GM12874 (cell line): Measurements from ENCODE around the gene CIT.

Experiments used
- TF ChIP-seq, protein P1 (sequence below): IDR thresholded peaks from 2 replicates; pipeline ENCODE4 v1.5.1; 2011; ENCODE audit warnings: low read depth, mild to moderate bottlenecking, control low read depth, low read length, moderate library complexity; ENCODE audit not compliant: insufficient read depth

Gene CIT

DNA sequence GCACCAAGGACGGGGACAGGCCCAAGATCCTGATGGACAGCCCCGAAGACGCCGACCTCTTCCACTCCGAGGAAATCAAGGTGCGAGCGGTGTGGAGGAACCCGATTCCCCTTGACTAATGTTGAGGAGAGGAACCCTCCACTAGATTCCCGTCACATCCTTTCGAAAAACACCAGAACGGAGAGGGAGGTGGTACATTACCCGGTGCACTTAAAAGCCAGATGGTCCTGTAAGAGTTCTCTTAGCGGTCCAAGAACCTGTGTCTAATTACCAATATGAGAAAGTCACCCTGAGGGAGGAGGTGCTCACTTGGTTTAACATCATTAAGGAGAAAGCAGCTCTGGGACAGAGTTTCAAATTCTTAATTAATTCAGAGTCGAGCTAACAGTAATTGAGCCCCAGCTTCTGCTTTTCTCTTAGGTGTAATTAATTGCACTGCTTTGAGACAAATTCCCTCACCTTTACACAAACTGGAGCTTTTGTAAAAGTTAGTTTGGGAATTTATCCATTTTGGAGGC, 208.7 kb downstream of the CIT start:
- TF ChIP-seq, protein P1, sequence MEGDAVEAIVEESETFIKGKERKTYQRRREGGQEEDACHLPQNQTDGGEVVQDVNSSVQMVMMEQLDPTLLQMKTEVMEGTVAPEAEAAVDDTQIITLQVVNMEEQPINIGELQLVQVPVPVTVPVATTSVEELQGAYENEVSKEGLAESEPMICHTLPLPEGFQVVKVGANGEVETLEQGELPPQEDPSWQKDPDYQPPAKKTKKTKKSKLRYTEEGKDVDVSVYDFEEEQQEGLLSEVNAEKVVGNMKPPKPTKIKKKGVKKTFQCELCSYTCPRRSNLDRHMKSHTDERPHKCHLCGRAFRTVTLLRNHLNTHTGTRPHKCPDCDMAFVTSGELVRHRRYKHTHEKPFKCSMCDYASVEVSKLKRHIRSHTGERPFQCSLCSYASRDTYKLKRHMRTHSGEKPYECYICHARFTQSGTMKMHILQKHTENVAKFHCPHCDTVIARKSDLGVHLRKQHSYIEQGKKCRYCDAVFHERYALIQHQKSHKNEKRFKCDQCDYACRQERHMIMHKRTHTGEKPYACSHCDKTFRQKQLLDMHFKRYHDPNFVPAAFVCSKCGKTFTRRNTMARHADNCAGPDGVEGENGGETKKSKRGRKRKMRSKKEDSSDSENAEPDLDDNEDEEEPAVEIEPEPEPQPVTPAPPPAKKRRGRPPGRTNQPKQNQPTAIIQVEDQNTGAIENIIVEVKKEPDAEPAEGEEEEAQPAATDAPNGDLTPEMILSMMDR: no peak

DNA sequence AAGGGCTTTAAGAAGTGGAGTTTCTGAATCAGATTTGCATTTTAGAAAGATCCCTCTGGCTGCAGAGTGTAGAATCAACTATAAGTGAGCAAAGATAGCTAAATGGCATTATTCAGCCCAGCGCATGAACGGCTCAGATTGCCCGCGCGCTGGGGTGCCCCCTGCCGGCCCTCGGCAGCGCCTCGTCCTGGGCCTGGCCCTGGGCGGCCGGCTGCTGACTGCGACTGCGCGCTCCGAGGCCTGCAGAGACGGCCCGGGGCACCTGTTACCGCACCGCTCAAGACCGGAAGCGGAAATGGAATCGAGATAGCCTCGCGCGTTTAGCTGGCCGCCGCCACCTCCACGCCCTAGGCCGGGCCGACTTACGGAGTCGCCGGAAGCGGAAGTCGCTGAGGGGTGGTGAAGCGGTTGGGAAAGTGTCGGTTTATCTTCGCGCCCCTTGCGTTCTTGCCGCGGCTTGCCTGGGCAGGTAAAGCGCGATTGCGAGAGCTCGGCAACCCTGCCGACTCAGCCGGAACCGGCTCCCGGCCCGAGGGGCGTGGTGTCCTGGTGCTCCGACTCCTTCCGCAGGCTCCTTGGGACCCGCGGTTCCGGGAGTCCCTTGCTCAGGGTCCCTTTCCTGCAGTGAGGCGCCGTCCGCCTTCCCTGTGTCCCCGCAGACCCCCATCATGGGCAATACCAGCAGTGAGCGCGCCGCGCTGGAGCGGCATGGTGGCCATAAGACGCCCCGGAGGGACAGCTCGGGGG, 209.4 kb downstream of the CIT start, which contains the start of gene PRKAB1:
TSS of gene PRKAB1 (plus strand) at position 557 of the 747 bp plus-strand sequence. CDS start at position 669, 112 bp downstream.
- TF ChIP-seq, protein P1: peak; percentile 90

DNA sequence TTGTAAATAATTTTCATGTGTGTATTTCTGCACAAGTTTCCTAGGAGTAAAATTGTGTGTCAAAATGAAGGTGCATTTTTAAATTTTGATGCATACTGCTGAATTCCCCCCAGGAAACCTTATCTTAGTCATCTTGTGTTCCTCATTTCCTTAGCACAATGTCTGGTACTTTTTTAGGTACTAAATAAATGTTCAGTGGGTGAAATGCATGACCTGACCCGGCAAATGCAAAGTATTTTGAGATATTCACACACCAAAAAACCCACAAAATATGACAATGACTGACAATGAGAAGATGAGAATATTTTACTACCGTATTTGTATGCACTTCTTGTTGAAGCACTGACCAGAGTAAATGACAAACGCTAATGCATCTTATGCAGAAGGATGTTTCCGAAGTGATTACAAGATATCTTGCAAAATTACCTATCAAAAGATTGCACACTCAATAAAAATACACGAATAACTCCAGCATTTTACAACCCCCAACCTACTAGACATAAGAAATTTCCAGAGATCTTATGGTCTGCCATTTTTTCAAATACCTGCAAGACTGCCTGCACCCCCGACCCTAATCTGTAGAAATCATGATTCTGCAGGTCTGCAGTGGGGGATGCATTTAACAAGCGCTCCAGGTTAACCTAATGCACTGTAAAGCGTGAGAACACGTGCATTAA, 210.1 kb downstream of the CIT start:
- TF ChIP-seq, protein P1: no peak

DNA sequence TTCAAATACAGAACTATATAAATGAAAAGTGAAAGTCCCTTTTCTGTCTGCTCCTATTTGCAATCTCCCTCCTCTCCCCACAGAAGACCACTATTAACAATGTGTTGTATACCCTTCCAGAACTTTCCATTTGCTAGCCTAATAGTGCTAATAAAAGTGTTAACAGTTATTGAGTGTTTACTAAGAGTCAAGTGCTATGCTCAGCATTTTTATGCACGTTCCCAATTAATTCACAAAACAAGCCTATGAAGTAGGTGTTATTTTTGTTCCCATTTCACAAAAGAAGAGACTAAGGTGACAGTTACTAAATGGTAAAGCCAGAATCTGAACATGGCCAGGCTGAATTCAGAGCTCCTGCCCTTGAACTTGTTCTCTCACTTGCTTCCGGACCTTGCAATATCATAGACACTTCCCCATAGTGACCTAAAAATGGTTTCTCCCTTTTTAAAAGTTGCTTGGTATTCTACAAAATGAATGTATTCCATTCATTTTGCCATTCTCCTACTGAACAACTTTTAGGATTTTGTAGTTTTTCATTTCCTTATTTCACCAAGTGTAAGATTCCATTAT, 210.8 kb downstream of the CIT start:
- TF ChIP-seq, protein P1: no peak

DNA sequence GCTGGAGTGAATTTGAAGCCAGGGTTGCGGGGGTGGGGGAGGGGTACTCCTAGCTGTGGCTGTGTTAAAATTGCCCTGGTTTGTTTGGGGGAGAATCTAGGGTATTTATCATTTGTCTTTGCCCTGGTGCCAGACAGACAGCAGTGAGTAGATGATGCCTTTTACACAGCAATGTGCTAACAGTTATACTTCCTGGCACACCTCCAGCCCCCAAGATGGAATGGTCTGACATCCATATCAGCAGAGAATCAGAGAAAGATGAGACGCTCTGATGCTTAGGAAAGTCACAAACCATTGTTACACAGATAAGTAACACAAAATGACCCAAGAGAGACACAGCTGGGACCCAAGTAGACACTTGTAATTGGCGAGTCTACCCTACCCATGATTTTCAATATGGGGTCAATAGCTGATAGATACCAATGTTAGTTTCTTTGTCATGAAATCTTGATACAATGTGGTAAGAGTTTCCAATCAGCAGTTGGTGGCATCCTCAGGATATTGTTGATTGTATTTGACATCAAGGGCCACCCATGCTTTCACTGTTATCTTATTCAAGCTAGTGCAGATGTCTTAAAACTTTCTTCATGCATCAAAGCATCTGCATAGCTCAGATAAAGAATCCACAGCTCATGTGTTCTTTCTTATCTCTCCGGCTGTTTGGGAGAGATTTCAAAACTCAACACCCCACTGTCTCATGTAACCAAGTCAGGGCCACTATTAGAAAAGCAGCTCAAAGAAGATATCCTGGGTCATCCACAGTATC, 211.8 kb downstream of the CIT start:
- TF ChIP-seq, protein P1: no peak

DNA sequence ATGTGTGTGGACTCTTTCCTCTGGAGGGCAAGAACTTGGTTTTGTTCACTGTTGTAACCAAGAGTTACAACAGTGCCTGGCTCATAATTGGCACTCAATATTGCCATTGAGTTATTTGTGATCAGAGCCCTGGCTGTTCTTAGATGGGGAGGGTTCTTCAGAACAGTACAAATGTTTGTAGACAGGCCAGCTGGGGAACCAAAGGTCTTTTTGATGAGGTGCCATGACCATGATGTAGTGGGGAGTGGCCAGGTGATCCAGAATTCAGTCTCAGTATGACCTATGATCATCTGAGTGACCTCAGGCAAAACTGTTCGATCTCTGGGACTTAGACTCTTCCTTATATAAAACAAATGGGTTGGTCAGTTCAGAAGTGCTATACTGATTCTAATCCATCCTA, 212.5 kb downstream of the CIT start:
- TF ChIP-seq, protein P1: no peak

DNA sequence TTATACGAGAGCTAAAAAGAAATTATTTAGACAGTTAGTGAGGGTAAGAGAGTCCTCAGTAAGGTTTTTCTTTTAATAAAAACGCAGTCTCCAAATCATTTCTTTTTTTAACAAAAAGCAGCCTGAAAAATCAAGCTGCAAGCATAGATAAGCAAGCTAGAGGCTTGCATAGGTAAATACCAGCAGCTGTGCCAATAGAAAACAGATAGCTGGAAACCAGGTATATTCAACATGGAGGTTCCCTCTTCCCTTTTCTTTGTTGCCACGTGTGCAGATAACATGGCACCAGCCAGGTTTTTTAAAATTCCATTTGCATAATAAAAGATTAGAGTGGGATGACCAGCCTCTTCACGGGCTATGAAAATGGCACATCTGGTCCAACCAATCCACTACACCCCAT, 215.2 kb downstream of the CIT start:
- TF ChIP-seq, protein P1: no peak
